T-cell (primary cell): ENCODE measurements around the gene MBL2. TPM values are rescaled to one million over a fixed set of nuclear protein-coding genes. Genes with fewer than 3 reads are reported as not detected.

Source experiments
- ATAC-seq, 4 experiments: fragments of 200-7000 bp in 3 of 4; fragments of 150-1000 bp in 1 of 4; cut with Tn5 transposase; replicated peaks in 1 of 4; 1 replicate in 3 of 4; 2 replicates in 1 of 4; pipeline ENCODE4 v1.10.0; 2021; ENCODE audit warnings: moderate library complexity in 3 of 4, mild to moderate bottlenecking in 2 of 4, moderate number of reproducible peaks in 1 of 4
- CTCF ChIA-PET, 2 donors: fragments of 300-600 bp; sonication (Branson Sonifier 250); formaldehyde crosslinking; loops; one replicate each; lab custom pipeline; 2022; ENCODE audit warnings: antibody characterized with exemption in 2 of 2; lab: Charles Lee
- POLR2A ChIA-PET, 2 donors: fragments of 300-600 bp; sonication (Branson Sonifier 250); formaldehyde crosslinking; loops; one replicate each; lab custom pipeline; 2022; ENCODE audit warnings: antibody characterized with exemption in 2 of 2; lab: Charles Lee
- DNase-seq, 35 experiments: peaks; one replicate each; pipeline versions ENCODE4 v3.0.0 to v3.0.0-alpha.2; 2013 to 2023
- H3K27ac ChIP-seq: one replicate; pipeline ENCODE4 v1.5.1; 2013; ENCODE audit warnings: low read length
- H3K27me3 ChIP-seq, 2 experiments: replicated peaks in 1 of 2; 1 replicate in 1 of 2; 2 replicates in 1 of 2; pipeline versions ENCODE4 v1.6.1 to v1.7.0; 2013; ENCODE audit warnings: low read length in 1 of 2, mixed read lengths in 1 of 2; ENCODE audit not compliant: control insufficient read depth in 2 of 2, insufficient read depth in 2 of 2; ENCODE audit errors: extremely low read depth in 1 of 2
- H3K36me3 ChIP-seq, 2 donors: 1 replicate in 1 of 2; 2 replicates in 1 of 2; pipeline versions ENCODE4 v1.6.1 to v1.7.0; 2013; ENCODE audit warnings: low read length in 1 of 2; ENCODE audit not compliant: control insufficient read depth in 2 of 2, insufficient read depth in 1 of 2; ENCODE audit errors: extremely low read depth in 1 of 2
- H3K4me1 ChIP-seq, 2 experiments: 1 replicate in 1 of 2; 2 replicates in 1 of 2; pipeline versions ENCODE4 v1.6.1 to v1.7.0; 2013; ENCODE audit warnings: low read length in 2 of 2, mixed read lengths in 1 of 2; ENCODE audit not compliant: insufficient read depth in 2 of 2, control insufficient read depth in 1 of 2; ENCODE audit errors: extremely low read depth in 1 of 2
- H3K4me3 ChIP-seq, 2 donors: 1 replicate in 1 of 2; 2 replicates in 1 of 2; pipeline versions ENCODE4 v1.5.1 to v1.7.0; 2013; ENCODE audit warnings: mild to moderate bottlenecking in 2 of 2, low read length in 1 of 2, moderate library complexity in 1 of 2; ENCODE audit not compliant: control insufficient read depth in 1 of 2; ENCODE audit errors: extremely low read depth in 1 of 2
- H3K9me3 ChIP-seq: 2 replicates; pipeline ENCODE4 v1.7.0; 2013
- H3K27ac Mint-ChIP-seq, 2 donors: one replicate each; pipeline ENCODE4 v1.8.0; 2020 to 2021; ENCODE audit warnings: mild to moderate bottlenecking in 2 of 2, mixed read lengths in 2 of 2
- H3K27me3 Mint-ChIP-seq, 2 donors: one replicate each; pipeline ENCODE4 v1.8.0; 2021 to 2022; ENCODE audit warnings: mixed read lengths in 2 of 2
- H3K36me3 Mint-ChIP-seq: one replicate; pipeline ENCODE4 v1.8.0; 2021; ENCODE audit warnings: mixed read lengths
- H3K4me1 Mint-ChIP-seq, 3 donors: one replicate each; pipeline ENCODE4 v1.8.0; 2020 to 2022; ENCODE audit warnings: mixed read lengths in 3 of 3, mild to moderate bottlenecking in 1 of 3
- H3K4me3 Mint-ChIP-seq, 3 donors: one replicate each; pipeline ENCODE4 v1.8.0; 2020 to 2022; ENCODE audit warnings: mild to moderate bottlenecking in 3 of 3, mixed read lengths in 3 of 3, moderate library complexity in 3 of 3
- H3K9me3 Mint-ChIP-seq, 3 donors: one replicate each; pipeline ENCODE4 v1.8.0; 2020 to 2022; ENCODE audit warnings: mixed read lengths in 3 of 3
- WGBS: methylation state at CpG from one replicate; pipeline ENCODE4 v1.1.5; 2013; ENCODE audit warnings: missing lambda C conversion rate; ENCODE audit not compliant: insufficient coverage; 5-methylcytosine and 5-hydroxymethylcytosine counted together
- total RNA-seq, 35 experiments: library from RNA in 6 of 35; stranded (reverse) in 6 of 35; fragments of 120-200 nt in 1 of 35; gene quantifications; one replicate each; pipeline versions ENCODE4 v1.2.1 to v1.2.4 and lab custom pipeline; 2013 to 2026

MBL2 gene
- total RNA-seq, 5 donors from 2014 or later (not counting 1 experiment from before 2014, with no cell fraction given) = 0.10 TPM; not detected in 4

GRCh38 chr10:52774600-52775106, 2.1 kb upstream of the MBL2 start:
- POLR2A ChIA-PET = no interaction called here
- Histone ChIP-seq H3K27me3 (no peaks in the 10 kb centered on the region), H3K9me3 (no peaks in the 10 kb centered on the region), H3K36me3 (no peaks in the 10 kb centered on the region), H3K4me3 (no peak overlapping the region), H3K4me1 (no peaks in the 10 kb centered on the region), H3K27ac (no peak overlapping the region)
- no peak for ATAC-seq
- H3K4me3 Mint-ChIP-seq = no peak overlapping the region
- DNase-seq = no peak
- CTCF ChIA-PET = no interaction called here
- WGBS = 78% methylated on average over 2 of the region's 8 CpGs
- no peaks in the 10 kb centered on the region for H3K27me3 Mint-ChIP-seq
- H3K9me3 Mint-ChIP-seq = no peaks in the 10 kb centered on the region
- H3K27ac Mint-ChIP-seq = no peak overlapping the region
- H3K36me3 Mint-ChIP-seq = no peaks in the 10 kb centered on the region
- no peaks in the 10 kb centered on the region for H3K4me1 Mint-ChIP-seq

GRCh38 chr10:52774182-52774581, 1.6 kb upstream of the MBL2 start:
- Histone ChIP-seq H3K4me3 (no peak overlapping the region), H3K27me3 (no peaks in the 10 kb centered on the region), H3K36me3 (no peaks in the 10 kb centered on the region), H3K4me1 (no peaks in the 10 kb centered on the region), H3K9me3 (no peaks in the 10 kb centered on the region), H3K27ac (no peak overlapping the region)
- no peak for ATAC-seq
- no peak overlapping the region for H3K27ac Mint-ChIP-seq
- H3K4me3 Mint-ChIP-seq = no peak overlapping the region
- no peaks in the 10 kb centered on the region for H3K27me3 Mint-ChIP-seq
- ChIA-PET CTCF (no interaction called here), POLR2A (no interaction called here)
- H3K9me3 Mint-ChIP-seq = no peaks in the 10 kb centered on the region
- no CpG with 5 or more reads among the region's 2 CpGs for WGBS
- no peaks in the 10 kb centered on the region for H3K4me1 Mint-ChIP-seq
- DNase-seq = no peak
- H3K36me3 Mint-ChIP-seq = no peaks in the 10 kb centered on the region

- Histone ChIP-seq H3K4me1 (no peaks in the 10 kb centered on the region), H3K27me3 (no peaks in the 10 kb centered on the region), H3K4me3 (no peak overlapping the region), H3K27ac (no peak overlapping the region), H3K9me3 (no peaks in the 10 kb centered on the region), H3K36me3 (no peaks in the 10 kb centered on the region)
- Mint-ChIP-seq H3K4me3 (no peak overlapping the region), H3K27me3 (no peaks in the 10 kb centered on the region), H3K36me3 (no peaks in the 10 kb centered on the region), H3K27ac (no peak overlapping the region), H3K4me1 (no peaks in the 10 kb centered on the region), H3K9me3 (no peaks in the 10 kb centered on the region)
- WGBS = 57% methylated on average over 5 of the region's 8 CpGs
- CTCF ChIA-PET = no interaction called here
- ATAC-seq (no peak), DNase-seq (no peak)
- POLR2A ChIA-PET = no interaction called here
Observed at GRCh38 chr10:52771534-52772445, 794 bp downstream of the MBL2 start.

GRCh38 chr10:52770904-52771303, 1.7 kb downstream of the MBL2 start:
- ChIA-PET POLR2A (no interaction called here), CTCF (no interaction called here)
- H3K27ac Mint-ChIP-seq = no peak overlapping the region
- H3K36me3 Mint-ChIP-seq = no peaks in the 10 kb centered on the region
- H3K9me3 ChIP-seq = no peaks in the 10 kb centered on the region
- no peaks in the 10 kb centered on the region for H3K4me1 ChIP-seq
- ATAC-seq (no peak), DNase-seq (no peak)
- no peaks in the 10 kb centered on the region for H3K27me3 ChIP-seq
- H3K4me1 Mint-ChIP-seq = no peaks in the 10 kb centered on the region
- H3K9me3 Mint-ChIP-seq = no peaks in the 10 kb centered on the region
- H3K4me3 Mint-ChIP-seq = no peak overlapping the region
- no peaks in the 10 kb centered on the region for H3K27me3 Mint-ChIP-seq
- H3K4me3 ChIP-seq = no peak overlapping the region
- H3K27ac ChIP-seq = no peak overlapping the region
- H3K36me3 ChIP-seq = no peaks in the 10 kb centered on the region
- WGBS = 14% methylated on average over 1 of the region's 2 CpGs

GRCh38 chr10:52769966-52770365, 2.6 kb downstream of the MBL2 start:
- CTCF ChIA-PET = no interaction called here
- POLR2A ChIA-PET = no interaction called here

GRCh38 chr10:52768001-52768532, 4.5 kb downstream of the MBL2 start:
- WGBS = 14% methylated on average over 1 of the region's 3 CpGs
- Histone ChIP-seq H3K36me3 (no peaks in the 10 kb centered on the region), H3K9me3 (no peaks in the 10 kb centered on the region), H3K27me3 (no peaks in the 10 kb centered on the region), H3K4me3 (no peak overlapping the region), H3K27ac (no peak overlapping the region), H3K4me1 (no peaks in the 10 kb centered on the region)
- Mint-ChIP-seq H3K27me3 (no peaks in the 10 kb centered on the region), H3K27ac (no peak overlapping the region), H3K9me3 (no peaks in the 10 kb centered on the region), H3K4me1 (no peaks in the 10 kb centered on the region), H3K36me3 (no peaks in the 10 kb centered on the region), H3K4me3 (no peak overlapping the region)
- DNase-seq (no peak), ATAC-seq (no peak)
- CTCF ChIA-PET = no interaction called here
- POLR2A ChIA-PET = no interaction called here

More at GRCh38 chr10:52769966-52770365, 2.6 kb downstream of the MBL2 start:
- no peaks in the 10 kb centered on the region for H3K4me1 ChIP-seq
- H3K36me3 ChIP-seq = no peaks in the 10 kb centered on the region
- H3K4me1 Mint-ChIP-seq = no peaks in the 10 kb centered on the region
- DNase-seq (no peak), ATAC-seq (no peak)
- no peaks in the 10 kb centered on the region for H3K36me3 Mint-ChIP-seq
- H3K27me3 Mint-ChIP-seq = no peaks in the 10 kb centered on the region
- 100% methylated on average over 2 of the region's 2 CpGs for WGBS
- no peak overlapping the region for H3K4me3 ChIP-seq
- H3K9me3 ChIP-seq = no peaks in the 10 kb centered on the region
- H3K9me3 Mint-ChIP-seq = no peaks in the 10 kb centered on the region
- no peak overlapping the region for H3K27ac ChIP-seq
- H3K27me3 ChIP-seq = no peaks in the 10 kb centered on the region
- no peak overlapping the region for H3K27ac Mint-ChIP-seq
- H3K4me3 Mint-ChIP-seq = no peak overlapping the region
